Measurements from ENCODE around the gene MYCN.

GRCh38 chr2:15980605-15981098, 40.3 kb downstream of the MYCN start:
- TF ChIP-seq CTCF (IDR thresholded peaks at IDR 0.05) (no peak), POLR2AphosphoS5 (IDR thresholded peaks at IDR 0.05) (no peak)

Data from prostate gland (tissue), 2 donors.